GM23338 (cell line): Measurements from ENCODE around the gene SPRR2B. TPM values are rescaled to one million over a fixed set of nuclear protein-coding genes. Genes with fewer than 3 reads are reported as not detected.

Experiments used
- ATAC-seq: fragments of 200-7000 bp; cut with Tn5 transposase; 3 replicates; pipeline ENCODE4 v1.9.1; 2020
- DNase-seq: peaks from one replicate; pipeline ENCODE4 v3.0.0-alpha.2; 2015; ENCODE audit warnings: low spot score
- H2AFZ ChIP-seq: fragments of 200-600 bp; sonication (generic); 2 replicates; pipeline ENCODE4 v1.8.0; 2016; ENCODE audit warnings: antibody characterized with exemption, mild to moderate bottlenecking, moderate library complexity
- H3F3A ChIP-seq: fragments of 200-600 bp; sonication (generic); replicated peaks from 2 replicates; pipeline ENCODE4 v1.8.0; 2017; ENCODE audit warnings: antibody characterized with exemption, mixed run types, low read depth
- H3K27ac ChIP-seq: fragments of 200-600 bp; sonication (generic); 2 replicates; pipeline ENCODE4 v1.6.1; 2016; ENCODE audit warnings: low read depth
- H3K27me3 ChIP-seq: fragments of 200-600 bp; sonication (generic); 2 replicates; pipeline ENCODE4 v1.8.0; 2016; ENCODE audit warnings: mild to moderate bottlenecking, mixed run types, moderate library complexity; ENCODE audit not compliant: insufficient read depth
- H3K36me3 ChIP-seq: fragments of 200-600 bp; sonication (generic); 2 replicates; pipeline ENCODE4 v1.8.0; 2016; ENCODE audit warnings: mild to moderate bottlenecking; ENCODE audit not compliant: insufficient read depth
- H3K4me1 ChIP-seq: fragments of 200-600 bp; sonication (generic); 2 replicates; pipeline ENCODE4 v1.8.0; 2016; ENCODE audit warnings: mild to moderate bottlenecking, moderate library complexity; ENCODE audit not compliant: insufficient read depth
- H3K4me2 ChIP-seq: fragments of 200-600 bp; sonication (generic); 2 replicates; pipeline ENCODE4 v1.7.1; 2017; ENCODE audit warnings: mixed run types
- H3K4me3 ChIP-seq: fragments of 200-600 bp; sonication (generic); 2 replicates; pipeline ENCODE4 v1.6.1; 2016; ENCODE audit warnings: mixed run types
- H3K79me2 ChIP-seq: fragments of 200-600 bp; sonication (generic); replicated peaks from 2 replicates; pipeline ENCODE4 v1.8.0; 2017; ENCODE audit warnings: mild to moderate bottlenecking; ENCODE audit not compliant: insufficient read depth
- H3K9me2 ChIP-seq: fragments of 200-600 bp; sonication (generic); 2 replicates; pipeline ENCODE4 v1.8.0; 2017; ENCODE audit not compliant: insufficient read depth
- H4K20me1 ChIP-seq: fragments of 200-600 bp; sonication (generic); replicated peaks from 2 replicates; pipeline ENCODE4 v1.8.0; 2017; ENCODE audit warnings: mild to moderate bottlenecking; ENCODE audit not compliant: insufficient read depth
- H3K27ac Mint-ChIP-seq: 2 replicates; pipeline ENCODE4 v1.8.0; 2020; ENCODE audit warnings: inconsistent platforms, mild to moderate bottlenecking, moderate library complexity, mixed read lengths
- H3K27me3 Mint-ChIP-seq: 3 replicates; pipeline ENCODE4 v1.8.0; 2022; ENCODE audit warnings: low read depth, mild to moderate bottlenecking, moderate library complexity, mixed read lengths, inconsistent platforms; ENCODE audit not compliant: insufficient read depth, poor library complexity
- H3K36me3 Mint-ChIP-seq: 3 replicates; pipeline ENCODE4 v1.8.0; 2021; ENCODE audit warnings: low read depth, mild to moderate bottlenecking, inconsistent platforms, moderate library complexity, mixed read lengths
- H3K4me1 Mint-ChIP-seq: 3 replicates; pipeline ENCODE4 v1.8.0; 2020; ENCODE audit warnings: mild to moderate bottlenecking, inconsistent platforms, mixed read lengths
- H3K4me3 Mint-ChIP-seq: 3 replicates; pipeline ENCODE4 v1.8.0; 2021; ENCODE audit warnings: moderate library complexity, mild to moderate bottlenecking, inconsistent platforms, mixed read lengths
- H3K9me3 Mint-ChIP-seq: 3 replicates; pipeline ENCODE4 v1.8.0; 2020; ENCODE audit warnings: moderate library complexity, mild to moderate bottlenecking, inconsistent platforms, mixed read lengths
- CREB1 ChIP-seq: fragments of 250-450 bp; sonication (Bioruptor Pico); IDR thresholded peaks from 2 replicates; pipeline ENCODE4 v1.5.0; 2020; ENCODE audit warnings: low read depth, mild to moderate bottlenecking, moderate library complexity
- CTCF ChIP-seq, 2 experiments: fragments of 200-600 bp in 1 of 2; sonication (generic) in 1 of 2; conservative IDR thresholded peaks; 2 replicates each; pipeline versions ENCODE4 v1.5.1 to v1.6.1; 2016 to 2017; ENCODE audit warnings: antibody characterized with exemption in 2 of 2, low read depth in 2 of 2, mild to moderate bottlenecking in 2 of 2, moderate library complexity in 1 of 2
- EZH2 ChIP-seq: fragments of 200-600 bp; sonication (generic); IDR thresholded peaks from one replicate; pipeline ENCODE4 v1.8.0; 2017; ENCODE audit warnings: antibody characterized with exemption, mild to moderate bottlenecking, low read depth; ENCODE audit not compliant: unreplicated experiment
- EZH2phosphoT487 ChIP-seq: fragments of 200-600 bp; sonication (generic); IDR thresholded peaks from one replicate; pipeline ENCODE4 v1.8.1; 2018; ENCODE audit warnings: antibody characterized with exemption; ENCODE audit not compliant: unreplicated experiment
- JUNB ChIP-seq: IDR thresholded peaks from one replicate; pipeline ENCODE4 v1.6.1; 2016; ENCODE audit warnings: antibody characterized with exemption; ENCODE audit not compliant: unreplicated experiment
- NANOG ChIP-seq: IDR thresholded peaks from 2 replicates; pipeline ENCODE4 v1.6.1; 2016; ENCODE audit warnings: antibody characterized with exemption, borderline replicate concordance
- POLR2AphosphoS5 ChIP-seq: IDR thresholded peaks from 2 replicates; pipeline ENCODE4 v1.6.1; 2016; ENCODE audit warnings: antibody characterized with exemption, low read depth
- STAT1 ChIP-seq: IDR thresholded peaks from one replicate; pipeline ENCODE4 v1.6.1; 2016; ENCODE audit warnings: antibody characterized with exemption; ENCODE audit not compliant: unreplicated experiment
- ZNF114 ChIP-seq: fragments of 250-450 bp; sonication (Bioruptor Pico); IDR thresholded peaks from 2 replicates; pipeline ENCODE4 v1.5.0; 2020; ENCODE audit warnings: mild to moderate bottlenecking, moderate library complexity
- ZNF331 ChIP-seq: fragments of 250-450 bp; sonication (Bioruptor Pico); IDR thresholded peaks from 2 replicates; pipeline ENCODE4 v1.5.0; 2020; ENCODE audit warnings: low read depth, mild to moderate bottlenecking, moderate library complexity
- polyA plus RNA-seq: library from polyadenylated mRNA; unstranded; fragments of >200 nt; fragmentation: Nextera tagmentation; extraction: Ambion mirVana; gene quantifications from 2 replicates; pipeline ENCODE4 v1.2.1, GENCODE V29; 2016
- total RNA-seq: library from RNA; depleted of rRNA; stranded (reverse); fragments of >200 nt; shearing (Covaris generic); gene quantifications from 2 replicates; pipeline ENCODE4 v1.2.3, GENCODE V29; 2014
- TF ChIP-seq, protein P1 (sequence below): IDR thresholded peaks from one replicate; pipeline ENCODE4 v1.6.1; 2018; ENCODE audit warnings: antibody characterized with exemption; ENCODE audit not compliant: unreplicated experiment
- TF ChIP-seq, protein P2 (sequence below): IDR thresholded peaks from 2 replicates; pipeline ENCODE4 v1.6.1; 2016; ENCODE audit warnings: antibody characterized with exemption

SPRR2B gene
- total and polyA plus RNA-seq, 2 experiments from 2014 or later, result not detected

GRCh38 chr1:153058154-153058553 lies 13.3 kb downstream of the SPRR2B start:
- Histone ChIP-seq H3K36me3 (no peaks in the 10 kb centered on the region), H2AFZ (peak overlapping the region; percentile 53), H3K4me2 (no peak overlapping the region), H3F3A (no peaks in the 10 kb centered on the region), H3K9me2 (no peaks in the 10 kb centered on the region), H3K4me3 (no peak overlapping the region), H4K20me1 (no peaks in the 10 kb centered on the region), H3K27me3 (no peaks in the 10 kb centered on the region), H3K27ac (no peak overlapping the region), H3K79me2 (no peaks in the 10 kb centered on the region), H3K4me1 (no peaks in the 10 kb centered on the region)
- peaks cover 3% of the 10 kb centered on the region; the same call in 2 of the 3 replicates for H3K4me1 Mint-ChIP-seq
- ATAC-seq (no peak), DNase-seq (no peak)
- H3K36me3 Mint-ChIP-seq, result no peaks in the 10 kb centered on the region
- H3K9me3 Mint-ChIP-seq, result no peaks in the 10 kb centered on the region
- TF ChIP-seq ZNF331 (CRISPR knock-in tag) (no peak), EZH2phosphoT487 (no peak)
- H3K4me3 Mint-ChIP-seq, result no peak overlapping the region
- H3K27ac Mint-ChIP-seq, result no peak overlapping the region
- H3K27me3 Mint-ChIP-seq, result no peaks in the 10 kb centered on the region

DNA sequence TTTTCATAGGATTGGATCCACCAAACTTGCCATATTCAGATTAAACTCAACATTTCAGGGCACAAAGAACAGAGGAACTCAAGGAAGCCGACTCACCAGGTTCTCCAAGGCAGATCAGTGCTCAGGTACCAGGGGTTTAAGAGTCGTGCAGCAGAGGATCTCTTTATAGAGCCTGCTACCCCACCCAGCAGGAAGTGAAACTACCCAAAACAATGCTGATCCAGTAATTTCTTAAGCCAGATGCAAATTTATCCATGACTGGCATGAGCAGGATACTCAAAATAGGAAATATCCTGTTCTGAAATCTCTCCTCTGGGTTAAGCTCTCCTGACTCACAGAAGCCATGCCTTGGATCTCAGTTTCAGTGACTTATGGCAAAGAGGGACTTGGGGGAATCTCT lies 14.0 kb downstream of the SPRR2B start, which contains the start of gene SPRR2A:
Gene SPRR2A (minus strand): TSS at position 138 of the 400 bp plus-strand sequence. CDS start 777 bp downstream, outside the sequence.
- Mint-ChIP-seq H3K4me3 (no peak within 1 kb of the TSS), H3K27ac (no peak within 1 kb of the TSS), H3K4me1 (peaks cover 3% of the 10 kb centered on the region; the same call in 2 of the 3 replicates), H3K27me3 (no peaks in the 10 kb centered on the region), H3K36me3 (no peaks in the 10 kb centered on the region), H3K9me3 (no peaks in the 10 kb centered on the region)
- no peaks in the 10 kb centered on the region for H3K9me2 ChIP-seq
- H3K27ac ChIP-seq, result no peak within 1 kb of the TSS
- peak within 1 kb of the TSS; percentile 53 for H2AFZ ChIP-seq
- H3K27me3 ChIP-seq, result no peaks in the 10 kb centered on the region
- no peaks in the 10 kb centered on the region for H3K4me1 ChIP-seq
- no peaks in the 10 kb centered on the region for H3K36me3 ChIP-seq
- H3K4me3 ChIP-seq, result no peak within 1 kb of the TSS
- H3F3A ChIP-seq, result no peaks in the 10 kb centered on the region
- no peaks in the 10 kb centered on the region for H3K79me2 ChIP-seq
- no peaks in the 10 kb centered on the region for H4K20me1 ChIP-seq
- ATAC-seq, result no peak
- no peak within 1 kb of the TSS for H3K4me2 ChIP-seq
- no peak for DNase-seq
- TF ChIP-seq, protein P1, sequence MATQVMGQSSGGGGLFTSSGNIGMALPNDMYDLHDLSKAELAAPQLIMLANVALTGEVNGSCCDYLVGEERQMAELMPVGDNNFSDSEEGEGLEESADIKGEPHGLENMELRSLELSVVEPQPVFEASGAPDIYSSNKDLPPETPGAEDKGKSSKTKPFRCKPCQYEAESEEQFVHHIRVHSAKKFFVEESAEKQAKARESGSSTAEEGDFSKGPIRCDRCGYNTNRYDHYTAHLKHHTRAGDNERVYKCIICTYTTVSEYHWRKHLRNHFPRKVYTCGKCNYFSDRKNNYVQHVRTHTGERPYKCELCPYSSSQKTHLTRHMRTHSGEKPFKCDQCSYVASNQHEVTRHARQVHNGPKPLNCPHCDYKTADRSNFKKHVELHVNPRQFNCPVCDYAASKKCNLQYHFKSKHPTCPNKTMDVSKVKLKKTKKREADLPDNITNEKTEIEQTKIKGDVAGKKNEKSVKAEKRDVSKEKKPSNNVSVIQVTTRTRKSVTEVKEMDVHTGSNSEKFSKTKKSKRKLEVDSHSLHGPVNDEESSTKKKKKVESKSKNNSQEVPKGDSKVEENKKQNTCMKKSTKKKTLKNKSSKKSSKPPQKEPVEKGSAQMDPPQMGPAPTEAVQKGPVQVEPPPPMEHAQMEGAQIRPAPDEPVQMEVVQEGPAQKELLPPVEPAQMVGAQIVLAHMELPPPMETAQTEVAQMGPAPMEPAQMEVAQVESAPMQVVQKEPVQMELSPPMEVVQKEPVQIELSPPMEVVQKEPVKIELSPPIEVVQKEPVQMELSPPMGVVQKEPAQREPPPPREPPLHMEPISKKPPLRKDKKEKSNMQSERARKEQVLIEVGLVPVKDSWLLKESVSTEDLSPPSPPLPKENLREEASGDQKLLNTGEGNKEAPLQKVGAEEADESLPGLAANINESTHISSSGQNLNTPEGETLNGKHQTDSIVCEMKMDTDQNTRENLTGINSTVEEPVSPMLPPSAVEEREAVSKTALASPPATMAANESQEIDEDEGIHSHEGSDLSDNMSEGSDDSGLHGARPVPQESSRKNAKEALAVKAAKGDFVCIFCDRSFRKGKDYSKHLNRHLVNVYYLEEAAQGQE, result no peak
- TF ChIP-seq ZNF114 (CRISPR knock-in tag) (no peak), EZH2phosphoT487 (no peak), EZH2 (no peak), POLR2AphosphoS5 (no peak), CTCF (conservative IDR thresholded peaks at IDR 0.05; ENCODE audit: low read depth in 2 of 2) (no peak), ZNF331 (CRISPR knock-in tag) (no peak), STAT1 (no peak), NANOG (no peak), JUNB (no peak), CREB1 (no peak)
- TF ChIP-seq, protein P2, sequence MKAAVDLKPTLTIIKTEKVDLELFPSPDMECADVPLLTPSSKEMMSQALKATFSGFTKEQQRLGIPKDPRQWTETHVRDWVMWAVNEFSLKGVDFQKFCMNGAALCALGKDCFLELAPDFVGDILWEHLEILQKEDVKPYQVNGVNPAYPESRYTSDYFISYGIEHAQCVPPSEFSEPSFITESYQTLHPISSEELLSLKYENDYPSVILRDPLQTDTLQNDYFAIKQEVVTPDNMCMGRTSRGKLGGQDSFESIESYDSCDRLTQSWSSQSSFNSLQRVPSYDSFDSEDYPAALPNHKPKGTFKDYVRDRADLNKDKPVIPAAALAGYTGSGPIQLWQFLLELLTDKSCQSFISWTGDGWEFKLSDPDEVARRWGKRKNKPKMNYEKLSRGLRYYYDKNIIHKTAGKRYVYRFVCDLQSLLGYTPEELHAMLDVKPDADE, result no peak
